HFF-Myc (cell line): ENCODE measurements around the gene RTP3.
"Not testable (repeated sequence)": the region's sequence is repeated elsewhere in the genome, so short reads cannot be mapped to it uniquely, and the experiment has no call there.

Experiments used
- DNase-seq: peaks from one replicate; pipeline ENCODE4 v3.0.0-alpha.2; 2011; ENCODE audit warnings: low read depth; ENCODE audit errors: extremely low read depth
- H3K4me3 ChIP-seq: replicated peaks from 2 replicates; pipeline ENCODE4 v1.5.1; 2011; ENCODE audit warnings: low read depth, mild to moderate bottlenecking, control low read depth, low read length
- TF ChIP-seq, protein P1 (sequence below): IDR thresholded peaks from 2 replicates; pipeline ENCODE4 v1.5.1; 2012; ENCODE audit warnings: mild to moderate bottlenecking, low read depth, low read length, control low read depth; ENCODE audit errors: missing control alignments

RTP3 gene

DNA sequence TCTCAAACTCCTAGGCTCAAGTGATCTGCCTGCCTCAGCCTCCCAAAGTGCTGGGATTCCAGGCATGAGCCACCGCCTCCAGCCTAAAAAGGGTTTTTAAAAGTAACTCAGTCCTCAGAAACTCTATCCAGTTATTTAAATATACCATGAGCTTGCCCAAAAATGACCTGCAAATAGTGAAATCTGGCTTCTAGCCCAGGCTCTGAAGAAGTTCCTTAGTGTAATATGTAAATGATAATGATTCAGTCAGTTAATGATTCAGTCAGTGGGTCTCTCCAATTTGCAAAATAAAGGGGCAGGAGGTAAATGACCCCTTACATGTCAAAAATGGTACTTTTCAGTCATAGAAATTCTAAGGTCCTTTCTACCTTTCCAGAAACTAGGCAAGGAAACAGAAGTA is 39.5 kb downstream of the RTP3 start:
- TF ChIP-seq, protein P1, sequence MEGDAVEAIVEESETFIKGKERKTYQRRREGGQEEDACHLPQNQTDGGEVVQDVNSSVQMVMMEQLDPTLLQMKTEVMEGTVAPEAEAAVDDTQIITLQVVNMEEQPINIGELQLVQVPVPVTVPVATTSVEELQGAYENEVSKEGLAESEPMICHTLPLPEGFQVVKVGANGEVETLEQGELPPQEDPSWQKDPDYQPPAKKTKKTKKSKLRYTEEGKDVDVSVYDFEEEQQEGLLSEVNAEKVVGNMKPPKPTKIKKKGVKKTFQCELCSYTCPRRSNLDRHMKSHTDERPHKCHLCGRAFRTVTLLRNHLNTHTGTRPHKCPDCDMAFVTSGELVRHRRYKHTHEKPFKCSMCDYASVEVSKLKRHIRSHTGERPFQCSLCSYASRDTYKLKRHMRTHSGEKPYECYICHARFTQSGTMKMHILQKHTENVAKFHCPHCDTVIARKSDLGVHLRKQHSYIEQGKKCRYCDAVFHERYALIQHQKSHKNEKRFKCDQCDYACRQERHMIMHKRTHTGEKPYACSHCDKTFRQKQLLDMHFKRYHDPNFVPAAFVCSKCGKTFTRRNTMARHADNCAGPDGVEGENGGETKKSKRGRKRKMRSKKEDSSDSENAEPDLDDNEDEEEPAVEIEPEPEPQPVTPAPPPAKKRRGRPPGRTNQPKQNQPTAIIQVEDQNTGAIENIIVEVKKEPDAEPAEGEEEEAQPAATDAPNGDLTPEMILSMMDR, result no peak
- DNase-seq, result no peak
- no peak overlapping the region for H3K4me3 ChIP-seq

DNA sequence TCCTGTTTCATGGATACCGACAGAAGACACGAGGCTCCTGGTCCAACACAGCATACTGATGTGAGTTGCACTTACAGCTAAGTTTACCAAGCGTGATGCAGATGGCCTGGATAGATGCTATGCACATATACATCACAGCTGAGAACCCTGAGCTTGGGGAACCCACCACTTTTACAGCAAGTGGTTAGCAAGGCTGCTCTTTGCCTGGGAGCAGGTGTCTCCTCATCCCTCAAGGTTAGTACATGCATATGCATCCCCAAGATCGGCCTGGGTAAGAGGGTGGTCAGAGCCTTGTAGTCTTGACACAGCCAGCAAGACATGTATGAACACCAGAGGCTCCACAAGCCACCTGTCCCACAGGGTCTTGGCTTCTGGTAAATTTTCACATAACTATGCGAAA is 40.0 kb downstream of the RTP3 start:
- DNase-seq, result no peak
- TF ChIP-seq, protein P1, result no peak
- H3K4me3 ChIP-seq, result no peak overlapping the region

DNA sequence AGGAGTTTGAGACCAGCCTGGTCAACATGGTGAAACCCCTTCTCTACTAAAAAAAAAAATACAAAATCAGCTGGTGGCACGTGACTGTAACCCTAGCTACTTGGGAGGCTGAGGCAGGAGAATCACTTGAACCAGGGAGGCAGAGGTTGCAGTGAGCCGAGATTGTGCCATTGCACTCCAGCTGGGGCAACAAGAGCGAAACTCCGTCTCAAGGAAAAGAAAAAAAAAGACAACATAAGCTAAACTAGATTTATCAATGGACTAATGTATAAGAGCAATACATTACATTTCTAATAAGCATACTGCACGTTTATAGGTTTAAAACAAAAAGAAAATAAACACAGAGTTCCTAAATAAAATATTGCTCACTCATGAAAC is 40.6 kb downstream of the RTP3 start:
- DNase-seq, H3K4me3 ChIP-seq: not testable (repeated sequence)

- TF ChIP-seq, protein P1, result no peak
- H3K4me3 ChIP-seq, result no peak overlapping the region
- DNase-seq, result no peak
Measured at GRCh38 chr3:46538803-46539442, 41.1 kb downstream of the RTP3 start.

DNA sequence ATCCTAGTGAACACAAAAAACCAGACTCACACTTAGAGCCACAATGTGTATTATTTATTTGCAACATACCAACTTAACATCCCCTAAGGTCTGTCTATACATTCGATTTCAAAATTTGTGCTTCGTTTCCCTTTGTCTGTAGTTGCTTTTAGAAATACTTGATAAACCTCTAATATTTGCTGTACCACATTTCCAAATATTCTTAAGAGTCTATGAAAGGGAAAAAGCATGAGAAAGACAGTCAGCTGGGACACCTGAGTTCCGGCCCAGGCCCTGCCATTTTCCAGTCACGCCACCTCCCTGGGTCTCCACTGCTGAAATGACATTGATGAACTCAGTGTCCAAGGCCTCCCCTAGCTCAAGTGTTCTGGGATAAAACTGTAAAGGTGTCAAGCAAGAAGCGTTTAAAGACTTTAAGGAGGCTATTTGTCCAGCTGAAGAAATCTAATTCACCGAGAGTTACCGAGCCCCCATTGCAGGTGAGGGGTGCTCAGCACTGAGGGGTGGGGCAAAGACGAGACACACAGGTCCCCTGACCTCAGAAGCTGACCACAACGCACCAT is 41.7 kb downstream of the RTP3 start:
- no peak overlapping the region for H3K4me3 ChIP-seq
- TF ChIP-seq, protein P1, result no peak

DNA sequence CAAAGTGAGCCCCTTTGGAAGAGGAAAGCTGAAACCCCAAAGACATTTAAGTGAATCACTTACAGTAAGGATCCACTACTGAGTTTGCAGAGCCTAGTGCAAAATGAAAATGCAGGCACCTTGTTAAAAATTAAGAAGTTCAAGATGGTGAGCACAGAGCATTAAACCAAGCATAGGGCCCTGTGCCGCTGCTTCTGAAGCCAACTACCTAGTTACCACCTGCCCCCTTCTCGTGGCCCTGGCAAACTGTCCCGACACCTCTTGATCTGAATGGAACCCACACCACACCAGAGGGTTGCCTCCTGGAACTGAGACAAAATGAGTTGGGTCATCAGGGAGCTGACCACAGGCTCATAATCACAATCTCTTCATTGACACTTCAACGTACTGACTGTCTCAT is 42.8 kb downstream of the RTP3 start:
- TF ChIP-seq, protein P1, result no peak
- DNase-seq, result no peak
- no peak overlapping the region for H3K4me3 ChIP-seq

More for the DNA sequence above, 41.7 kb downstream of the RTP3 start:
- no peak for DNase-seq

DNA sequence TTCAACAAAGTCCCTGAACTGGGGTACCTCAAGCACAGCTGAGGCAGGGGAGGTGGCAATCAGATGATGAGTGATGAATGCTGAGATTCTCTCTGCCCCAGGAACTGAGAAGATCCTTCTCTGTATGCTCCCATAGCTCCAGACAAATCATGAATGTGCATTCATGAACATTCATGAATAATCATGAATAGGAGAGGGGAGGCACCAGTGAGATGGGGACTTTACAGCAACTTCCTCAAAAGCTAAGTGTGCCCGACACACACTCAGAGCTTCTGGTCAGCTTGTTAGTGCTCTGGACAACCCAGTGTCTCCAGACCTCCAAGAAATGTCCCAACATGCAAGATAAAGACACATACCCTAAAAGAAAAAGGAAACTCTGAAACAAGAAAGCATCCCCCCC is 44.1 kb downstream of the RTP3 start:
- H3K4me3 ChIP-seq, result no peak overlapping the region
- DNase-seq, result no peak
- TF ChIP-seq, protein P1, result no peak
